ENCODE measurements around the gene SLC22A12. TPM values are rescaled to one million over a fixed set of nuclear protein-coding genes. Genes with fewer than 3 reads are reported as not detected.
A peak's percentile ranks its signal among the peaks of the same experiment; 100 is the strongest.

Gene SLC22A12
- total and polyA plus RNA-seq, 8 donors = not detected

DNA sequence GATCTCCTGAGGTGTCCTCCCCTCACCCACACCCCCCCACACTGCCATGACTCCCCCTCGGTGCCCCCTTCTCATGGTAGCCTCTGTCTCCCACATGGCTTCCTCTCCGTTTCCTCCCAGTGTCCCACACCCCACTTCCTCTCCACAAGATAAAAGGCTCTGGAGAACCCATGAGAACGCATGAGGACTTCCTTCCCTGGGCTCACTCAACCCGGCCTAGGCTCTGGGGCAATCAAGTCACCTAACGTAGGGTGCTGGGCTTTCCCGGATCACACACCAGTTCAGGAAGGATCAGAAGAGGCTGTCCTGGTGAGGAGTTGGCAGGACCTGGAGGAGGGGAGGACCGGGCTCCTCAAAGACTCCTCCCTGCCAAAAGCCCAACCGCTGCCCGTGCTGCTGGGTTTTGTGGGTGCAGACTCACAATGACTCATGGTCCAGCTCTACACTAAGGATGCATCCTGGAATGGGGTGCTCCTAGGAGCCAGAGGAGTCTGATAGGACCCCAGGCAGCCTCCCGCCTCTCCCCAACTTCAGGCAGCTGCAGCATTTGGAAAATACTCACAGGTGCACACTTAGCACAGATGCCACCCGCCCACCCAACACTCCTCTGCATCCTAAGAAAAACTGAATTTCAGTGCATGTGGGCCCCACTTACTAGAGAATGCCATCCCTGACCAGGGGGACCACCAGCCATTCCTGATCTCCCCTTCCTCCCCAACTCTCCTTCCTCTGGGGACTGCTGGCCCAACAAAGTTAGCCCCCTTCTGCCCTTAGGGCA is 21.0 kb downstream of the SLC22A12 start:
- DNase-seq (peak in 1 of 6 donors; percentile 29), FAIRE-seq (no peak), ATAC-seq (no peak)
- Histone ChIP-seq H3K4me3 (no peak overlapping the region), H3K36me3 (no peaks in the 10 kb centered on the region), H3K9me3 (no peaks in the 10 kb centered on the region), H3K4me1 (no peaks in the 10 kb centered on the region), H3K27ac (no peak overlapping the region), H3K27me3 (no peaks in the 10 kb centered on the region)
- TF ChIP-seq, protein P1, sequence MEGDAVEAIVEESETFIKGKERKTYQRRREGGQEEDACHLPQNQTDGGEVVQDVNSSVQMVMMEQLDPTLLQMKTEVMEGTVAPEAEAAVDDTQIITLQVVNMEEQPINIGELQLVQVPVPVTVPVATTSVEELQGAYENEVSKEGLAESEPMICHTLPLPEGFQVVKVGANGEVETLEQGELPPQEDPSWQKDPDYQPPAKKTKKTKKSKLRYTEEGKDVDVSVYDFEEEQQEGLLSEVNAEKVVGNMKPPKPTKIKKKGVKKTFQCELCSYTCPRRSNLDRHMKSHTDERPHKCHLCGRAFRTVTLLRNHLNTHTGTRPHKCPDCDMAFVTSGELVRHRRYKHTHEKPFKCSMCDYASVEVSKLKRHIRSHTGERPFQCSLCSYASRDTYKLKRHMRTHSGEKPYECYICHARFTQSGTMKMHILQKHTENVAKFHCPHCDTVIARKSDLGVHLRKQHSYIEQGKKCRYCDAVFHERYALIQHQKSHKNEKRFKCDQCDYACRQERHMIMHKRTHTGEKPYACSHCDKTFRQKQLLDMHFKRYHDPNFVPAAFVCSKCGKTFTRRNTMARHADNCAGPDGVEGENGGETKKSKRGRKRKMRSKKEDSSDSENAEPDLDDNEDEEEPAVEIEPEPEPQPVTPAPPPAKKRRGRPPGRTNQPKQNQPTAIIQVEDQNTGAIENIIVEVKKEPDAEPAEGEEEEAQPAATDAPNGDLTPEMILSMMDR (IDR thresholded peaks at IDR 0.05) = no peak
- 76 to 82% methylated on average over 11 of the region's 11 CpGs for WGBS, 2 donors
- intact Hi-C loops (cut with DNase I) = no loop called here

DNA sequence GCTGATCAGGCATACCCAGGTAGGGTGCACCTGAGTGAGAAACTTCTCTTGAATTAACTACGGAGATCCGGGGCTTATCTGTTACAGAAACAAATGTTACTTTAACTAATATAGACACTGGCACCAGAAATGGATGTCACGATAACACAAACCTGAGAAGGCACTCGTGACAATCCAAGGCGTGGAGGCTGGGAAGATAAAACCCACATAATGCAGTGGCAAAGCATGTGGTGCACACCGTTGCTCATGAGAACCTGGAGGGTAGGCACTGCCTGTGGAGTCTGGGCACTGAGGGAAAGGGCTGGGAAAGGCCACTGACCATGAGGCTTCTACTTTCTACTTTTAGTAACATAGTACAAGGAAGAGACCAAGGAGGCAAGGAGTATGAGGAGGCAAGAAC is 22.6 kb downstream of the SLC22A12 start:
- no peaks in the 10 kb centered on the region for H3K27me3 ChIP-seq
- intact Hi-C loops (cut with DNase I) = no loop called here
- H3K4me1 ChIP-seq = peaks cover 0 to 6% (median 0%) of the 10 kb centered on the region in 3 donors
- no peaks in the 10 kb centered on the region for H3K9me3 ChIP-seq
- H3K27ac ChIP-seq = no peak overlapping the region
- no peak overlapping the region for H3K4me3 ChIP-seq
- ATAC-seq = no peak
- H3K36me3 ChIP-seq = no peaks in the 10 kb centered on the region
- WGBS, 2 donors = 75 to 84% methylated on average over 6 of the region's 6 CpGs
- TF ChIP-seq, protein P1 (IDR thresholded peaks at IDR 0.05) = no peak
- no peak for FAIRE-seq
- peak in 1 of 6 donors; percentile 6 for DNase-seq

DNA sequence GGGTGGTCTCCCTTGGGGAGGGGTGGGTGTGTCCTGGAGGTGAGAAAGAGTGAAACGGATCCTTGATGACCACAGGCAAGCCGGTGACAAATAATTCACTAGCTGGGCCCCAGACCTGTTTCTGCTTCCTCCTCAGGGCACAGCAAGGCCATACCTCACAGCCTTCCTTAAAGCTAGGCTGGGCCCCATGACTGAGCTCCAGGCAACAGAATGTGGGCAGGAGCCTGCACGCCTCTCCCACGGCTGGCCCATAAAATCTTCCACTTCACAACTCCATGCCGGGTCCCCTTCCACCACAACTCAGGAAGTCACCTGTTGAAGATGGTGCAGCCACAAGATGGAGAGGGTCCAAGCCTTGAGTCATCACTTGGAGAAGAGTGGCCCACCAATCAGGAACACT is 23.9 kb downstream of the SLC22A12 start:
- ATAC-seq = no peak
- no peaks in the 10 kb centered on the region for H3K9me3 ChIP-seq
- no peak for FAIRE-seq
- intact Hi-C loops (cut with DNase I) = no loop called here
- H3K4me3 ChIP-seq = no peak overlapping the region
- TF ChIP-seq, protein P1 (IDR thresholded peaks at IDR 0.05) = no peak
- peaks cover 0 to 10% (median 2%) of the 10 kb centered on the region in 3 donors for H3K4me1 ChIP-seq
- no peaks in the 10 kb centered on the region for H3K27me3 ChIP-seq
- no peaks in the 10 kb centered on the region for H3K36me3 ChIP-seq
- DNase-seq = no peak
- H3K27ac ChIP-seq = no peak overlapping the region
- WGBS, 2 donors = 77 to 87% methylated on average over 5 of the region's 5 CpGs

DNA sequence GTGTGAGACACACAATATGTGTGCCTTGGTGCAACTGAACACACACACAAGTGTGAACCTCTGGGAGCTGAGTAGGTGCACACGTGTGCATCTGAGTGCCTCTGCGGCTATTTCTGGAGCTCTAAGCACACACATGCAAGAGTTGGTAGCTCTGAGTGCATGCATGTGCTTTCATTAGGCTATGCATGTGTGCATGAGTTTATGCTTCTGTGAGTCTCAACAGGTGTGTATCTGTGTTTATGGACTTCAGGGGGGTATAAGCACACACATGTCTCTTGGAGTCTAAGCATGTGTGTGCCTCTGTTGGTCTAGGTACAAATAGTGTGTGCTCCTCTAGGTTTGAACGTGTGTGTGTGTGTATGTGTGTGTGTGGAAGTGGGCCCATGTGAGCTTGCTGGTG is 25.8 kb downstream of the SLC22A12 start:
- H3K36me3 ChIP-seq = no peaks in the 10 kb centered on the region
- no peak for ATAC-seq
- H3K27me3 ChIP-seq = no peaks in the 10 kb centered on the region
- peaks cover 0 to 27% (median 11%) of the 10 kb centered on the region in 3 donors for H3K4me1 ChIP-seq
- no peak for FAIRE-seq
- TF ChIP-seq, protein P1 (IDR thresholded peaks at IDR 0.05) = no peak
- no peak for DNase-seq
- no peaks in the 10 kb centered on the region for H3K9me3 ChIP-seq
- no peak overlapping the region for H3K27ac ChIP-seq
- 88% methylated on average over 3 of the region's 3 CpGs for WGBS, 2 donors
- intact Hi-C loops (cut with DNase I) = no loop called here
- no peak overlapping the region for H3K4me3 ChIP-seq

DNA sequence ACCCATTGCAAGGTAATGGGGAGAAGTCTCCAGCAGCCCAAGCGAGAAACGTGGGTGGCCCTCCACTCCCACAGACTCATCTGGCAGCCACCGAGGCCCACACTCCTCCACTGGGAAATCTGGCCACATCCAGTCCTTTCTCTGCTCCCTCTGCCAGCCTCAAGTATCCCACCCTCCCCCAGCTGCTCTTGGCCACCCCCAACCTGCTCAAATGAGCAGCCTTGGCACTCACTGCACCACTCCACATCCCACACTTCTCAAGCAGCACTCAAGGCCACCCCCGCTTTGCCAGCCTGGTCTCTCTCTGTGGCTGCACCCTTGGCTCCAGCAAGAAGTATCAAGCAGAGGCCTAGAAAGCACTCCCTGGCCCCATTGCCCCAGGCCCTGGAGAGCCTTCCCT is 28.2 kb downstream of the SLC22A12 start:
- intact Hi-C loops (cut with DNase I) = no loop called here
- DNase-seq = peak in 1 of 6 donors; percentile 36
- TF ChIP-seq, protein P1 (IDR thresholded peaks at IDR 0.05) = no peak
- no peaks in the 10 kb centered on the region for H3K36me3 ChIP-seq
- peak overlapping the region in 3 of 4 donors; percentile 23 to 82 (median 71) for H3K27ac ChIP-seq
- peaks cover 0 to 28% (median 11%) of the 10 kb centered on the region in 3 donors for H3K4me1 ChIP-seq
- H3K4me3 ChIP-seq = peak overlapping the region in 1 of 4 donors; percentile 41
- peak in 3 of 4 donors; percentile 4 to 34 (median 32) for ATAC-seq
- no peaks in the 10 kb centered on the region for H3K9me3 ChIP-seq
- H3K27me3 ChIP-seq = no peaks in the 10 kb centered on the region
- FAIRE-seq = no peak
- 87 to 89% methylated on average over 4 of the region's 4 CpGs for WGBS, 2 donors

All from pancreas (tissue), 10 donors.